ENCODE results near the gene HAUS6. TPM values are rescaled to one million over a fixed set of nuclear protein-coding genes. Genes with fewer than 3 reads are reported as not detected.
A peak's percentile ranks its signal among the peaks of the same experiment; 100 is the strongest.
"Not testable (repeated sequence)": the region's sequence is repeated elsewhere in the genome, so short reads cannot be mapped to it uniquely, and the experiment has no call there.

The HAUS6 gene
- total RNA-seq, 1 donor from 2014 or later = 31.8 TPM

GRCh38 chr9:19113964-19114679, 11.4 kb upstream of the HAUS6 start:
- no peaks in the 10 kb centered on the region for H3K4me1 Mint-ChIP-seq (ENCODE audit: low read depth)
- DNase-seq (ENCODE audit: low spot score) = no peak
- intact Hi-C loops (cut with micrococcal nuclease) = no loop called here
- H3K9me3 Mint-ChIP-seq = no peaks in the 10 kb centered on the region
- no peaks in the 10 kb centered on the region for H3K27me3 Mint-ChIP-seq (ENCODE audit: insufficient read depth)
- H3K27ac Mint-ChIP-seq = no peak overlapping the region
- H3K4me3 Mint-ChIP-seq = no peak overlapping the region
- H3K36me3 Mint-ChIP-seq (ENCODE audit: low read depth) = peaks cover 36% of the 10 kb centered on the region

GRCh38 chr9:19113064-19113611, 10.4 kb upstream of the HAUS6 start:
- H3K9me3 Mint-ChIP-seq; H3K4me1 Mint-ChIP-seq (ENCODE audit: low read depth); H3K27ac Mint-ChIP-seq; DNase-seq (ENCODE audit: low spot score); intact Hi-C loops (cut with micrococcal nuclease); H3K4me3 Mint-ChIP-seq; H3K27me3 Mint-ChIP-seq (ENCODE audit: insufficient read depth): not testable (repeated sequence)
- H3K36me3 Mint-ChIP-seq (ENCODE audit: low read depth) = peaks cover 29% of the 10 kb centered on the region

DNA sequence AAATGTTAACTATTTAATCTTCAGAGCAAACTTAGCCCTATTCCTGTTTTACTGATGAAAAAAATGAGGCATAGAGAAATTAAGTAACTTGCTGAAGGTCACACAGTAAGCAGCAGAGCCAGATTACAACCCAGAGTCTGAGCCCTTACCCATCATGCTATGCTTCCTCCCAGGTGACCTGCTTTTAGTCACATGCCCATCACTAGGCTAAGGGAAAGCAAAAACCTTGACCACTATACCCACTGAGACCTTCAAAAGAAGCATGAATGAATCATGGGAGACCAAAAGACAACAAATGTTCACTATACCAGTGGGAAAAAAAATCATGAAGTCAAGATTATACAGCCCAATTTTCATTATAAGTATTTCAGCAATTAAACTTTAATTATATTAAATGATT, 5.3 kb upstream of the HAUS6 start:
- intact Hi-C loops (cut with micrococcal nuclease) = no loop called here
- H3K4me1 Mint-ChIP-seq (ENCODE audit: low read depth) = no peaks in the 10 kb centered on the region
- no peak overlapping the region for H3K4me3 Mint-ChIP-seq
- no peak for DNase-seq (ENCODE audit: low spot score)
- H3K27ac Mint-ChIP-seq = no peak overlapping the region
- H3K36me3 Mint-ChIP-seq (ENCODE audit: low read depth) = peaks cover 1% of the 10 kb centered on the region
- H3K27me3 Mint-ChIP-seq (ENCODE audit: insufficient read depth) = no peaks in the 10 kb centered on the region
- H3K9me3 Mint-ChIP-seq = no peaks in the 10 kb centered on the region

DNA sequence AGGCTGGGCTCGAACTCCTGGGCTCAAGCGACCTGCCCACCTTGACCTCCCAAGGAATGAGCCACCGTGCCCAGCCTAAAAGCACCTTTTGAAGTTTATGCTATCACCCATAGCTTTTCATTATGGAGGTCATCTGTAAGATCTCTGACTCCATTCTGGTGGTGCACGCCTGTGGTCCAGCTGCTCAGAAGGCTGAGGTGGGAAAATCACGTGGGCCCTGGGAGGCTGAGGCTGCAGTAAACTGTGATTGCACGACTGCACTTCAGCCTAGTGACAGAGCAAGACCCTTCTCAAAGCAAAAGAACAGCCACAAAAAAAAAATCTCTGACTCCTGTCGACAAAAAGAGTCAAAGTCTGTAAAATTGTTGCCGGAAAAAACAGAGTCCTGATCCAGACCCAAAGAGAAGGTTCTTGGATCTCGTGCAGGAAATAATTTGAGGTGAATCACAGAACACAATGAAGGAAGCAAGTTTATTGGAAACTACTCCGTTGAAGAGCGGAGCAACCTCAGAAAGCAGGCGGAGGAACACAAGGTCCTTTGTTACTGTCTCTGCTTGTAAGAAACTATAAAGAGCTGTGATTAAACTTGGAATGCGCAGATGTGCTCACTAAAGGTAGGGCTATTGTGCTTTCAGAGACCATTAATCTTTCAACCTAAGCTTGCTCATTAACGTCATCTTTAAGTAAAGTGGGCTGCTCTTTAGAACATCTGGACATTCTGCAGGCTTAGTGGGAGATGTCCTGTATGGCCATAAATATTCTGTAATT, 2.0 kb upstream of the HAUS6 start:
- peaks cover 12% of the 10 kb centered on the region for H3K4me1 Mint-ChIP-seq (ENCODE audit: low read depth)
- no peaks in the 10 kb centered on the region for H3K27me3 Mint-ChIP-seq (ENCODE audit: insufficient read depth)
- no peak overlapping the region for H3K27ac Mint-ChIP-seq
- H3K9me3 Mint-ChIP-seq = no peaks in the 10 kb centered on the region
- no peak overlapping the region for H3K4me3 Mint-ChIP-seq
- intact Hi-C loops (cut with micrococcal nuclease) = no loop called here
- peaks cover 8% of the 10 kb centered on the region for H3K36me3 Mint-ChIP-seq (ENCODE audit: low read depth)
- DNase-seq (ENCODE audit: low spot score) = no peak

- intact Hi-C loops (cut with micrococcal nuclease) = loop anchor here (1.0 to 2.0 kb wide), 10 partner anchors 17 to 355 kb away; partner anchors contain the start of genes DENND4C, PLIN2, RPS6 and RRAGA
- Mint-ChIP-seq H3K9me3 (no peaks in the 10 kb centered on the region), H3K27ac (peak overlapping the region; percentile 96), H3K4me3 (peak overlapping the region; percentile 94), H3K36me3 (ENCODE audit: low read depth) (peaks cover 13% of the 10 kb centered on the region), H3K27me3 (ENCODE audit: insufficient read depth) (no peaks in the 10 kb centered on the region), H3K4me1 (ENCODE audit: low read depth) (peaks cover 22% of the 10 kb centered on the region)
- peak; percentile 20 for DNase-seq (ENCODE audit: low spot score)
Measured at GRCh38 chr9:19102181-19102630, 498 bp downstream of the HAUS6 start.

GRCh38 chr9:19101203-19101602, 1.5 kb downstream of the HAUS6 start:
- Mint-ChIP-seq H3K36me3 (ENCODE audit: low read depth) (peaks cover 13% of the 10 kb centered on the region), H3K4me3 (peak overlapping the region; percentile 94), H3K27me3 (ENCODE audit: insufficient read depth) (no peaks in the 10 kb centered on the region), H3K9me3 (no peaks in the 10 kb centered on the region), H3K4me1 (ENCODE audit: low read depth) (peaks cover 29% of the 10 kb centered on the region), H3K27ac (no peak overlapping the region)
- intact Hi-C loops (cut with micrococcal nuclease) = no loop called here
- no peak for DNase-seq (ENCODE audit: low spot score)

DNA sequence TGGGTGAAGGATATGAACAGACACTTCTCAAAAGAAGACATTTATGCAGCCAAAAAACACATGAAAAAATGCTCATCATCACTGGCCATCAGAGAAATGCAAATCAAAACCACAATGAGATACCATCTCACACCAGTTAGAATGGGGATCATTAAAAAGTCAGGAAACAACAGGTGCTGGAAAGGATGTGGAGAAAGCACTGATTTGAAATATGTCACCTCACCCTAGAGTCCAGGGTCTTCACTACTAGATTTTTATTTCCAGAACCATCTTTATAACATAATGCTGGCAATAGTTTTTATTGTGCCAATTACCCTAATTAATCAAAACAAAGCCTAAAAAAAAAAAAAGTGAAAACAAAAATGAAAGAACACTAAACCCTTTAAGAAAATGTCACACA, 5.3 kb downstream of the HAUS6 start:
- intact Hi-C loops (cut with micrococcal nuclease); DNase-seq (ENCODE audit: low spot score); H3K9me3 Mint-ChIP-seq; H3K27me3 Mint-ChIP-seq (ENCODE audit: insufficient read depth): not testable (repeated sequence)
- Mint-ChIP-seq H3K36me3 (ENCODE audit: low read depth) (peaks cover 23% of the 10 kb centered on the region), H3K4me1 (ENCODE audit: low read depth) (peaks cover 29% of the 10 kb centered on the region), H3K27ac (peak overlapping the region; percentile 16), H3K4me3 (peak overlapping the region; percentile 23)

DNA sequence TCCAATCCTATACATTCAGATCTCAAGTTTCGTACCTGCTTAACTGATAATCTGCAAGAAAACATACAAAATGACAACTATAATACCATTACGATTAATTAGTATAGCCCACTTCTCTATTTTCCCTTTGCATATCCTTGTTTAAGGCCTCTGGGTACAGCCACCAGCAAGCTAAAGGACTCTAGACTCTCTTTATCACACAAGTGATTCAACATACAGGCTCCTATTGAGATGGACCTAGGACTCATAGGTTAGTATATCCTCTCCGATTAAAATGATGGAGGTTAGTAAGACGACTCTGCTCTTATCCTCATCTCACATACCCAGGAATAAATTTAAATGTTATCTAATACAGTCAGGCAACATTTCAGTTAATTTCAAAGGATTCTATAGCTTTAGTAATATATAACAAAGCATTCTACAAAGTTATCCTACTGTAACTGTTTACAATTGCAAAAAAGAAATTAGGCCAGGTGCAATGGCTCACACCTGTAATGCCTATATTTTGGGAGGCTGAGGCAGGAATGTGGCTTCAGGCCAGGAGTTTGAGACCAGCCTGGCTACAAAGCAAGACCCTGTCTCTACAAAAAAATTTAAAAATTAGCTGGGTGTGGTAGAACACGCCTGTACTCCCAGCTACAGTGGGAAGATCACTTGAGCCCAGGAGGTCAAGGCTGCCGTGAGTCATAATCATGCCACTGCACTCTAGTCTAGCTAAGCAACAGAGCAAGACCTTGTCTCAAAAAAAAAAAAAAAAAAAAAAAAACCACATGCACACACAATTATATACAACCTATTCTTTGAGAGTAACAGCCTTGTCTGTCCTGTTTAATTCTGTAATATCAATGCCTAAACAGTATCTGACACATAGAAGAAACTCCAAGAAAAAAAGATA, 15.4 kb downstream of the HAUS6 start:
- Mint-ChIP-seq H3K36me3 (ENCODE audit: low read depth) (peaks cover 29% of the 10 kb centered on the region), H3K9me3 (no peaks in the 10 kb centered on the region), H3K4me3 (no peak overlapping the region), H3K4me1 (ENCODE audit: low read depth) (peaks cover 5% of the 10 kb centered on the region), H3K27me3 (ENCODE audit: insufficient read depth) (no peaks in the 10 kb centered on the region), H3K27ac (no peak overlapping the region)
- DNase-seq (ENCODE audit: low spot score) = no peak
- intact Hi-C loops (cut with micrococcal nuclease) = no loop called here

- Mint-ChIP-seq H3K4me1 (ENCODE audit: low read depth) (peaks cover 5% of the 10 kb centered on the region), H3K4me3 (no peak overlapping the region), H3K36me3 (ENCODE audit: low read depth) (peaks cover 26% of the 10 kb centered on the region), H3K9me3 (no peaks in the 10 kb centered on the region), H3K27ac (peak overlapping the region; percentile 48), H3K27me3 (ENCODE audit: insufficient read depth) (no peaks in the 10 kb centered on the region)
- no peak for DNase-seq (ENCODE audit: low spot score)
- intact Hi-C loops (cut with micrococcal nuclease) = loop anchor here (1.0 kb wide), 3 partner anchors 17 to 372 kb away; partner anchors contain the start of gene HAUS6
Measured at GRCh38 chr9:19085295-19085694, 17.4 kb downstream of the HAUS6 start.

DNA sequence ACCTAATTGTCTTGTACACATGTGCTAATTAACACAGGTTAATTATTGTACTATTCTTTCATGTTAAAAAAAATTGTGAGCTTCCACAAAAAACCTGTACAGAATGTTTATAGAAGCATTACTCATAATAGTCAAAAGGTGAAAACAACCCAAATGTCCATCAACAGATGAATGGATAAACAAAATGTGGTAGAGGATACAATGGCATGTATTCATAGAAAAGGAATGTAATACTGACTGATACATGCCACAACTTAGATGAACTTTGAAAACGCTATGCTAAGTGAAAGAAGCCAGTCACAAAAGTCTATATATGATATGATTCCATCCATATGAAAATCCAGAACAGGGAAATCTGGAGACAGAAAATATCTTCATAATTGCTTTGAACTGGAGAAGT, 27.9 kb downstream of the HAUS6 start:
- Mint-ChIP-seq H3K27me3 (ENCODE audit: insufficient read depth) (no peaks in the 10 kb centered on the region), H3K36me3 (ENCODE audit: low read depth) (peaks cover 36% of the 10 kb centered on the region), H3K4me1 (ENCODE audit: low read depth) (no peaks in the 10 kb centered on the region), H3K9me3 (no peaks in the 10 kb centered on the region), H3K27ac (no peak overlapping the region), H3K4me3 (no peak overlapping the region)
- no peak for DNase-seq (ENCODE audit: low spot score)
- intact Hi-C loops (cut with micrococcal nuclease) = no loop called here

DNA sequence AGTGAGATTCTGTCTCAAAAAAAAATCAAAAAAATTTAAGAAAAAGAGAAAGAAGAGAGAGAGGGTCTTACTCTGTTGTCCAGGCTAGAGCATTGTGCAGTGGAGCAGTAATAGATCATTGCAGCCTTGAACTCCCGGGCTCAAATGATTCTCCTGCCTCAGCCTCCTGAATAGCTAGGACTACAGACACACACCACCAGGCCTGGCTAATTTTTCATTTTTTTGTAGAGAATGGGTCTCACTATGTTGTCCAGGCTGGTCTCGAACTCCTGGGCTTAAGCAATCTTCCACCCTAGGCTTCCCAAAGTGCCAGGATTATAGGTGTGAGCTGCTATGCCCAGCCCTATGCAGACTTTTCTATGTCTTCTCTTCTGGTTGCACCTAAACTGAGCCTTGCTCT, 28.5 kb downstream of the HAUS6 start:
- Mint-ChIP-seq H3K4me3 (no peak overlapping the region), H3K36me3 (ENCODE audit: low read depth) (peaks cover 38% of the 10 kb centered on the region), H3K9me3 (no peaks in the 10 kb centered on the region), H3K27ac (no peak overlapping the region), H3K27me3 (ENCODE audit: insufficient read depth) (no peaks in the 10 kb centered on the region), H3K4me1 (ENCODE audit: low read depth) (no peaks in the 10 kb centered on the region)
- intact Hi-C loops (cut with micrococcal nuclease) = no loop called here
- DNase-seq (ENCODE audit: low spot score) = no peak

GRCh38 chr9:19057033-19057432, 45.7 kb downstream of the HAUS6 start:
- H3K4me3 Mint-ChIP-seq = no peak overlapping the region
- H3K36me3 Mint-ChIP-seq (ENCODE audit: low read depth) = peaks cover 61% of the 10 kb centered on the region
- no peaks in the 10 kb centered on the region for H3K27me3 Mint-ChIP-seq (ENCODE audit: insufficient read depth)
- H3K27ac Mint-ChIP-seq = no peak overlapping the region
- no peak for DNase-seq (ENCODE audit: low spot score)
- peaks cover 5% of the 10 kb centered on the region for H3K4me1 Mint-ChIP-seq (ENCODE audit: low read depth)
- intact Hi-C loops (cut with micrococcal nuclease) = no loop called here
- no peaks in the 10 kb centered on the region for H3K9me3 Mint-ChIP-seq

Data from activated T-helper 1 cell treated with anti-CD3 and anti-CD28 coated beads, Interleukin-12 subunit alpha, Interleukin-12 subunit beta, Interleukin-2, Interleukin-4 antibody, amounts not matched to agents 30 ng/mL and 10 ng/mL and 1 ng/mL, durations not matched to agents 14 hours and 24 hours and 36 hours (primary cell).